ENCODE results near the gene CMIP.

Gene CMIP

DNA sequence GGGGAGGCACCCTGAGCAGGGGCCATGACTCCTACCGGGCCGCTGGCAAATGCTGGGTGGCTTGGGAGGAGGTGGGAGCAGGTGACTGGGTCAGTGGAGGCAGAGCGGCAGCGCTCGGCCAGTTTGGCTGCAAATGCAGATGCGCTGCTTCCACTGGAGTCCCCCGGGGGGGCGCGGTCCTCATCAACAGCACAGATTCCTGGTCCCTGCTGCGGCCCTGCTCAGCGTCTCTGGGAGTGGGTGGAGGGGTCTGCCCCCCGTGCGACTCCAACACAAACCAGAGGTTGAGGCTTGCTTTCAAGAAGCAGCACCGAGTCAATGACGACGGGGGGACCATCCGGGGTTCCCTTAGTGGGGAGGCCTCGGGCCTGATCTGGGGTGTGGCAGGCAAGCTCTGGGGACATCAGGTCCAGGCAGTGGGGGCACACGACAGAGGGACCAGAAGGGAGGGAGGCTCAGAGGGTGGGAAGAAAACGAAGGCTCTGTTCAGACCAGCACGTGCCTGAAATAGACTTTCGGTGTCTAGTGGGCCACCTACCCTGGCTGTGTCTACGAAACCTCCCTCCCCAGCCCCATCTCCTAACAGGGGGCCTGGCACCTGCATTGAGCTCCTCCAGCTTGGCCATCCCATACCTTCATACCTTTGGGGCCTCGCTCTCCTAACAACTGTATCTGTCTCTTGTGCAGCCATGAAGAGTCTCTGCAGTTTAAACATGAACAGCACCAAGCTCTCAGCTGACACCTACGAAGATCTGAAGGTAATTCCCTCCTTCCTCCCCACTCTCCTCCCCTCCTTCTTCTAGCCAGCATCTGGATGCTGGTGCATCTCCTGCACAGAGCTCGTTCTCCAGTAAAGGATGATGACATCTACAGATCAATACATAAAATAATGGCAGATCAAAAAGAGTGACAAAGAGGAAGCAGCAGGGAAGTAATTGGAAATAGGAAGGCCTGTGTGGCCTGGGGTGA is 262.0 kb downstream of the CMIP start:
- ChIA-PET POLR2A (no interaction called here), CTCF (no interaction called here)
- DNase-seq (ENCODE audit: extremely low spot score): no peak
- TF ChIP-seq CTBP1 (IDR thresholded peaks at IDR 0.05; ENCODE audit: borderline replicate concordance) (no peak), FOXM1 (IDR thresholded peaks at IDR 0.05; ENCODE audit: borderline replicate concordance) (no peak), TARDBP (IDR thresholded peaks at IDR 0.05) (no peak), ARNT (IDR thresholded peaks at IDR 0.05) (no peak), SUZ12 (IDR thresholded peaks at IDR 0.05) (no peak), HDGF (IDR thresholded peaks at IDR 0.05; ENCODE audit: borderline replicate concordance) (no peak), ZNF384 (IDR thresholded peaks at IDR 0.05) (no peak), SP1 (IDR thresholded peaks at IDR 0.05) (no peak), FOXA1 (IDR thresholded peaks at IDR 0.05) (no peak), FOXK2 (IDR thresholded peaks at IDR 0.05) (no peak), ELF4 (IDR thresholded peaks at IDR 0.05) (no peak), LEF1 (IDR thresholded peaks at IDR 0.05; ENCODE audit: borderline replicate concordance) (no peak), BHLHE40 (IDR thresholded peaks at IDR 0.05; ENCODE audit: borderline replicate concordance) (no peak), L3MBTL2 (conservative IDR thresholded peaks at IDR 0.05) (no peak), NFRKB (IDR thresholded peaks at IDR 0.05) (no peak)
- TF ChIP-seq, protein P1, sequence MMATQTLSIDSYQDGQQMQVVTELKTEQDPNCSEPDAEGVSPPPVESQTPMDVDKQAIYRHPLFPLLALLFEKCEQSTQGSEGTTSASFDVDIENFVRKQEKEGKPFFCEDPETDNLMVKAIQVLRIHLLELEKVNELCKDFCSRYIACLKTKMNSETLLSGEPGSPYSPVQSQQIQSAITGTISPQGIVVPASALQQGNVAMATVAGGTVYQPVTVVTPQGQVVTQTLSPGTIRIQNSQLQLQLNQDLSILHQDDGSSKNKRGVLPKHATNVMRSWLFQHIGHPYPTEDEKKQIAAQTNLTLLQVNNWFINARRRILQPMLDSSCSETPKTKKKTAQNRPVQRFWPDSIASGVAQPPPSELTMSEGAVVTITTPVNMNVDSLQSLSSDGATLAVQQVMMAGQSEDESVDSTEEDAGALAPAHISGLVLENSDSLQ (IDR thresholded peaks at IDR 0.05): no peak

DNA sequence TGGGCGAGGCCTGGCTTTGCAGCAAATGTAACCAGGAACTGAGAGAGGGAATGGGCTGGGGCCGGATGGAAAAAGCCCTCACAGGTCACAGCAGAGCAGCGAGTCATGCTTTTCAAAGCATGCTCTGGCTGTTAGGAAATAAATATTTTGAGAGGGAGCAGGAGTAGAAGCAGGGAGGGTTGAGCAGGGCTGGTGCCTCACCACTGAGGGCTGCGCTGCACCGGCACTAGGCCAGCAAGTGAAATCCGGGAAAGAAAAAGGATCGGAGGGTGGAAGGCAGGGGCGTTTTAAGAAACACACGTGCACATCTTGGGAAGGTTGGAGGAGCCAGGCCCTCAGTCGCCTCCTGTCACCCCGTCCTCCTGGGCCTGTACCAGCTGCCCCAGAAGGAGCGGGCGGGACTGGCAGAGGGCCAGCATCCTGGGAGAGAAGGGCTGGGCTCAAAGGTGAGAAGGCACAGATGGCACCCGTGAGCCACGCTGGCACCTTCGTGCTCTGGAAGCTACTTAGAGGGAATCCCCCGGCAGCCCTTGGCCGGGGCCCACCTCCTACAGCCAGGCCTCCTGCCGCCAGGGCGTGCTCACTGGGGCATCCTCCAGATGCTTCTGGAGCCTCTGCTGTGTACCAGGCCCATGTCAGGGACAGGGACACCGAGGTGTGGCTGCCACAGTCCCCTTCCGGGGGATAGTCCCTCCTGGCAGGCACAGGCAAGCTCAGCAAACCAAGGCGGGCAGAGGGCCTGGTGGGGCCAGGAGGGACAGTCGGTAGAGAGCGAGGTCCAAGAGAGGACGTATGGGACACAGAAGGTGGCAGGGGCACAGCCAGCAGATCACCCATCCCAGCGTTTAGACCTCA is 263.0 kb downstream of the CMIP start:
- ChIA-PET CTCF (interaction anchor here (0.6 kb wide), 1 partner anchor 33 kb away, joined by 3 read pairs; no protein-coding TSS in a partner anchor), POLR2A (no interaction called here)
- no peak for DNase-seq (ENCODE audit: extremely low spot score)
- TF ChIP-seq HDGF (IDR thresholded peaks at IDR 0.05; ENCODE audit: borderline replicate concordance) (no peak), ARNT (IDR thresholded peaks at IDR 0.05) (no peak), L3MBTL2 (conservative IDR thresholded peaks at IDR 0.05) (no peak), SUZ12 (IDR thresholded peaks at IDR 0.05) (no peak), ELF4 (IDR thresholded peaks at IDR 0.05) (no peak), LEF1 (IDR thresholded peaks at IDR 0.05; ENCODE audit: borderline replicate concordance) (no peak), NFRKB (IDR thresholded peaks at IDR 0.05) (no peak), FOXA1 (IDR thresholded peaks at IDR 0.05) (no peak), ZNF384 (IDR thresholded peaks at IDR 0.05) (no peak), SP1 (IDR thresholded peaks at IDR 0.05) (no peak), FOXM1 (IDR thresholded peaks at IDR 0.05; ENCODE audit: borderline replicate concordance) (no peak), TARDBP (IDR thresholded peaks at IDR 0.05) (no peak), BHLHE40 (IDR thresholded peaks at IDR 0.05; ENCODE audit: borderline replicate concordance) (no peak), FOXK2 (IDR thresholded peaks at IDR 0.05) (no peak), CTBP1 (IDR thresholded peaks at IDR 0.05; ENCODE audit: borderline replicate concordance) (no peak)
- TF ChIP-seq, protein P1 (IDR thresholded peaks at IDR 0.05): no peak

GRCh38 chr16:81708266-81709015 is 263.8 kb downstream of the CMIP start:
- CTCF ChIA-PET: interaction anchor here (0.6 kb wide), 1 partner anchor 34 kb away, joined by 3 read pairs; no protein-coding TSS in a partner anchor

DNA sequence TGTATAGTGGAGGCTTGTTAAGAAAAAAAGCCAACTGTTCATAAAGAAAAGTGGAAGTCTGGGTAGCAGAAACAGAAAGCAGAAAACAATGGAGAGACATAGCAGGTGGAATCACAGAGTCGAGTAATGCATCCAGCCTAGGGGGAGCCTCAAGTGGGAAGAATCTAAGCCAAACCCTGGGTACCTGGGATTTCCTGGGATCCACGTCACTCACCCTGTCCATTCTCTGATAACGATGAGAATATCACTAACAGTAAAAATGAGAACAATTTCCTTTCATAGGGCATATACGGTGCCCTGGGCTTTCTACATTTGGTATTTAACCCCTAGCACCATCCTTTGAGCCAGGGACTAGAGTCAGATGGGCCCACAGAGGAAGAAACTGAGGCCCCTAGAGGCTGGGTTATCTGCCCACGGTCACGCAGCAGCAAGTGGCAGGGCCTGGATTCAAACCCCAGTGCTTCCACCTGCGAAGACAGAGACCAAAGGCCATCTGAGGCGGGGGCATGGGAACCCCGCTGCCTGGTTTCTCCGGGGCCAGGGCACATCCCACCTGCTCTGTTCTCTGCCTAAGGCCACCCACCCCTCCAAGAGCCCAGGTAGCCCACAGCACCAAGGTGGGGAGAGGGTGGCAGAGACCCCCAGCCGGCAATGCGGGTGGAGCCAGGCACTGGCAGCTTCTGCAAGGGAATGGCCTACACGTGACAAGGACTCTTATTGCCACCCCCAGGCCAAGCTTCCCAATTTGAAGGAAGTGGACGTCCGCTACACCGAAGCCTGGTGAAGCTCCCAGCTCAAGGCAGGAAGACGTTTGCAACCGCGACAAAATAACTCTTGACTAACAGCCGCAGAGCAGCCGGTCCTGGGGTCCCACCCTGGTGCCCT is 264.6 kb downstream of the CMIP start:
- TF ChIP-seq ARNT (IDR thresholded peaks at IDR 0.05): no peak
- TF ChIP-seq LEF1 (IDR thresholded peaks at IDR 0.05; ENCODE audit: borderline replicate concordance): no peak
- TF ChIP-seq, protein P1 (IDR thresholded peaks at IDR 0.05): no peak
- TF ChIP-seq NFRKB (IDR thresholded peaks at IDR 0.05): no peak
- TF ChIP-seq SP1 (IDR thresholded peaks at IDR 0.05): no peak
- no peak for TF ChIP-seq CTBP1 (IDR thresholded peaks at IDR 0.05; ENCODE audit: borderline replicate concordance)
- TF ChIP-seq SUZ12 (IDR thresholded peaks at IDR 0.05): no peak
- no peak for TF ChIP-seq FOXK2 (IDR thresholded peaks at IDR 0.05)
- TF ChIP-seq FOXM1 (IDR thresholded peaks at IDR 0.05; ENCODE audit: borderline replicate concordance): no peak
- no peak for TF ChIP-seq ZNF384 (IDR thresholded peaks at IDR 0.05)
- TF ChIP-seq TARDBP (IDR thresholded peaks at IDR 0.05): no peak
- no peak for TF ChIP-seq HDGF (IDR thresholded peaks at IDR 0.05; ENCODE audit: borderline replicate concordance)
- no peak for TF ChIP-seq FOXA1 (IDR thresholded peaks at IDR 0.05)
- TF ChIP-seq ELF4 (IDR thresholded peaks at IDR 0.05): no peak
- TF ChIP-seq L3MBTL2 (conservative IDR thresholded peaks at IDR 0.05): no peak
- no peak for TF ChIP-seq BHLHE40 (IDR thresholded peaks at IDR 0.05; ENCODE audit: borderline replicate concordance)
- no peak for DNase-seq (ENCODE audit: extremely low spot score)
- ChIA-PET CTCF (no interaction called here), POLR2A (no interaction called here)

More at GRCh38 chr16:81708266-81709015, 263.8 kb downstream of the CMIP start:
- TF ChIP-seq L3MBTL2 (conservative IDR thresholded peaks at IDR 0.05) (no peak), HDGF (IDR thresholded peaks at IDR 0.05; ENCODE audit: borderline replicate concordance) (no peak)
- POLR2A ChIA-PET: no interaction called here
- DNase-seq (ENCODE audit: extremely low spot score): no peak
